Measurements from ENCODE around the gene ENC1. TPM values are rescaled to one million over a fixed set of nuclear protein-coding genes. Genes with fewer than 3 reads are reported as not detected.

The ENC1 gene
- total RNA-seq, 2 donors from 2014 or later, result 34.0 to 116 TPM

DNA sequence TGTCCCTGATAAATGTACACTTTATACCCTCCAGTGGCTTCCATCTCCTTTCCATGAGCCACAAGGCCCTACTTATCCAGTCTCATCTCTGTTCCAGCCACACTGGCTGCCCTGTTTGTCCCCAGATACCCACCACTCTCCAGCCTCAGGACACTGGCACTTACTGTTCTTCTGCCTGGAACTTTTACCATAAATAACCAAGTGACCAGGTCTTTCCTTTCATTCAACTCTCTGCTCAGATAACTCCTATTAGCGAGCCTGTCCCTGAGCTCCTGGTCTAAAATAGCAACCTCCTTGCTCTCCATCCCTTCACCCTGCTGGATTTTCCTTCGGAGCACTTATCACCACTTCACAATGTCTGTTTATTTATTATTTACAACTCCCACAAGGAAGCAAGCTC, 16.6 kb upstream of the ENC1 start:
- intact Hi-C loops (cut with DNase I), result no loop called here

GRCh38 chr5:74655716-74656115, 15.2 kb upstream of the ENC1 start:
- intact Hi-C loops (cut with DNase I), result no loop called here
- H3K4me3 ChIP-seq, result no peak overlapping the region
- peaks cover 21% of the 10 kb centered on the region for H3K4me1 ChIP-seq
- ATAC-seq (no peak), DNase-seq (no peak)
- no peak overlapping the region for H3K27ac ChIP-seq
- TF ChIP-seq POLR2A (IDR thresholded peaks at IDR 0.05) (no peak), CTCF (IDR thresholded peaks at IDR 0.05) (no peak)
- no peaks in the 10 kb centered on the region for H3K9me3 ChIP-seq
- H3K36me3 ChIP-seq (replicated peaks in 1 of 2; ENCODE audit: insufficient read depth in 1 of 2, low read depth in 2 of 2), result no peaks in the 10 kb centered on the region
- H3K27me3 ChIP-seq, result no peaks in the 10 kb centered on the region

More for the DNA sequence above, 16.6 kb upstream of the ENC1 start:
- WGBS, 2 donors, result 68 to 86% methylated on average over 2 of the region's 2 CpGs
- Histone ChIP-seq H3K27ac (no peak overlapping the region), H3K27me3 (no peaks in the 10 kb centered on the region), H3K4me1 (peaks cover 8% of the 10 kb centered on the region), H3K9me3 (no peaks in the 10 kb centered on the region), H3K4me3 (no peak overlapping the region), H3K36me3 (replicated peaks in 1 of 2; ENCODE audit: insufficient read depth in 1 of 2, low read depth in 2 of 2) (no peaks in the 10 kb centered on the region)
- DNase-seq (no peak), ATAC-seq (no peak)
- TF ChIP-seq POLR2A (IDR thresholded peaks at IDR 0.05), result no peak
- no peak for TF ChIP-seq CTCF (IDR thresholded peaks at IDR 0.05)

DNA sequence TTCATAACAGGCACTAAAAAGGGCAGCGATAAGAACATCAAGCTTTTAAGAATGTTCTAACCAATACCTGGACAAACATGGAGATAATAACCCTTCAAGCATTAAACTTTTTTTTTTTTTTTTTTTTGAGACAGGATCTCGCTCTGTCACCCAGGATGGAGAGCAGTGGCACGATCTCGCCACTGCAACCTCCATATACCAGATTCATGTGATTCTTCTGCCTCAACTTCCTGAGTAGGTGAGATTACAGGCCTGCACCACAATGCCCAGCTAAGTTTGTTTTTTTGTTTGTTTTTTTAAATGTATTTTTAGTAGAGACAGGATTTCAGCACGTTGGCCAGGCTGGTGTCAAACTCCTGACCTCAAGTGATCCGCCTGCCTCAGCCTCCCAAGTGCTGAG, 14.7 kb upstream of the ENC1 start:
- WGBS, 2 donors, result 86 to 89% methylated on average over 6 of the region's 6 CpGs
- intact Hi-C loops (cut with DNase I), result no loop called here
- no peak for DNase-seq
- Histone ChIP-seq H3K27ac (no peak overlapping the region), H3K27me3 (no peaks in the 10 kb centered on the region), H3K4me1 (peaks cover 26% of the 10 kb centered on the region), H3K4me3 (no peak overlapping the region), H3K36me3 (replicated peaks in 1 of 2; ENCODE audit: insufficient read depth in 1 of 2, low read depth in 2 of 2) (no peaks in the 10 kb centered on the region), H3K9me3 (no peaks in the 10 kb centered on the region)
- TF ChIP-seq POLR2A (IDR thresholded peaks at IDR 0.05), result no peak
- no peak for TF ChIP-seq CTCF (IDR thresholded peaks at IDR 0.05)
- no peak for ATAC-seq

DNA sequence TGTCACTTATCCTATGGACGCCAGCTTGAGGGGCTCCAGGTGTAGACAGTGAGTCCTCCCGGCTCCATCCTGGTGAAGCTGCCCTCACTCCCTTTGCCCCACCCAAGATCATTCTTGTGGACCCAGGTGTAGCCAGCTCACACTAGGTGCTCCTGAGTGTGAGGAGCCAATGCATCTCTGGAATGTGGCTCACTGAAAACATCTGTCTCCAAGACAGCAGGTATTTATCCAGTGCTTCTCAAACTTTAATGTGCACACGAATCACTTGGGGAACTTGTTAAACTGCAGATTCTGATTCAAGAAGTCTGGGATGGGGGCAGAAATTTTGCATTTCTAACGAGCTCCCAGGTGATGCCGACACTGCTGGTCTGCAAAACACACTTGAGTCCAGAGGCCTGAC, 13.5 kb upstream of the ENC1 start:
- no peak for ATAC-seq
- intact Hi-C loops (cut with DNase I), result no loop called here
- TF ChIP-seq POLR2A (IDR thresholded peaks at IDR 0.05) (no peak), CTCF (IDR thresholded peaks at IDR 0.05) (no peak)
- Histone ChIP-seq H3K36me3 (replicated peaks in 1 of 2; ENCODE audit: insufficient read depth in 1 of 2, low read depth in 2 of 2) (no peaks in the 10 kb centered on the region), H3K9me3 (no peaks in the 10 kb centered on the region), H3K4me3 (no peak overlapping the region), H3K27ac (no peak overlapping the region), H3K4me1 (peaks cover 38% of the 10 kb centered on the region), H3K27me3 (no peaks in the 10 kb centered on the region)
- no peak for DNase-seq
- WGBS, 2 donors, result 82 to 87% methylated on average over 5 of the region's 5 CpGs

DNA sequence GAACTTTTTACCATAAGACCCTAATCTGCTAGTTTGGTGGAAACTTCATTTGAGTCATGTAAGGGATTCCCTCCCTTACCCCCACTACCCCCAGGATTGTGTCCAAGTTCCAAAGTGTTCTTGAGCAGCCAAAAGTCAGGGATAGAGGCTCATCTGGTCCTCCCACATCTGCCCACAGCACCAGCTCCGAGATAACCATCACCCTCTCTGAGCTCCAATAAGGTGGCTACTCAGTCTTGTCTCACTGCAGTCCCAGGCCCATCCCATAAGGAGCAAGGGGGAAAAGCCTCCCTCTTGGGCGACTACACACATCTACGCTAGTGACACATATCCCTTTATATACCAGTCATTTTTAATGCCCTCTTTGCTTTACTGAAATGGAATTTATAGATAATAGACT, 12.0 kb upstream of the ENC1 start:
- no peaks in the 10 kb centered on the region for H3K9me3 ChIP-seq
- peak overlapping the region in 3 of 4 donors; percentile 65 to 71 (median 70) for H3K27ac ChIP-seq
- no peaks in the 10 kb centered on the region for H3K36me3 ChIP-seq (replicated peaks in 1 of 2; ENCODE audit: insufficient read depth in 1 of 2, low read depth in 2 of 2)
- no peaks in the 10 kb centered on the region for H3K27me3 ChIP-seq
- WGBS, 2 donors, result 92 to 93% methylated on average over 3 of the region's 3 CpGs
- TF ChIP-seq CTCF (IDR thresholded peaks at IDR 0.05), result no peak
- TF ChIP-seq POLR2A (IDR thresholded peaks at IDR 0.05), result no peak
- H3K4me1 ChIP-seq, result peaks cover 43% of the 10 kb centered on the region
- ATAC-seq, result no peak
- no peak for DNase-seq
- intact Hi-C loops (cut with DNase I), result no loop called here
- no peak overlapping the region for H3K4me3 ChIP-seq

Measured in body of pancreas (tissue), 4 donors.